ENCODE measurements around the gene KRTAP20-4.

- TF ChIP-seq CTCF (IDR thresholded peaks at IDR 0.05; ENCODE audit: low read depth, low read length, missing input control) = no peak
- no peak for TF ChIP-seq REST (IDR thresholded peaks at IDR 0.05)
Observed at GRCh38 chr21:30615199-30615598, 5.2 kb upstream of the KRTAP20-4 start.
